Measurements from ENCODE around the gene CSNK2A1. TPM values are rescaled to one million over a fixed set of nuclear protein-coding genes. Genes with fewer than 3 reads are reported as not detected.

CSNK2A1 gene
- total and polyA plus RNA-seq, 2 donors from 2014 or later = 39.7 to 100 TPM

GRCh38 chr20:472137-472846, 71.3 kb downstream of the CSNK2A1 start:
- H3K27me3 ChIP-seq (ENCODE audit: control insufficient read depth, insufficient read depth, low read length) = no peaks in the 10 kb centered on the region
- H3K27ac ChIP-seq (ENCODE audit: low read depth in 2 of 2, low read length in 2 of 2) = no peak overlapping the region
- H3K9me3 ChIP-seq (ENCODE audit: control insufficient read depth in 2 of 3, insufficient read depth in 1 of 3, low read length in 3 of 3) = no peaks in the 10 kb centered on the region
- intact Hi-C loops (cut with DNase I) = no loop called here
- H3K36me3 ChIP-seq (ENCODE audit: control insufficient read depth in 2 of 3, insufficient read depth in 3 of 3, low read length in 3 of 3) = peaks cover 2 to 9% (median 2%) of the 10 kb centered on the region in 3 donors
- H3K9ac ChIP-seq (ENCODE audit: low read length in 3 of 3) = no peak overlapping the region
- H3K4me1 ChIP-seq (ENCODE audit: control insufficient read depth in 2 of 3, insufficient read depth in 2 of 3, low read depth in 1 of 3, low read length in 3 of 3) = no peaks in the 10 kb centered on the region
- no peak for DNase-seq
- no peak overlapping the region for H3K4me3 ChIP-seq (ENCODE audit: low read length in 3 of 3)
- FAIRE-seq = no peak
- TF ChIP-seq CTCF (IDR thresholded peaks at IDR 0.05; ENCODE audit: borderline replicate concordance, extremely low read depth, insufficient read depth) = no peak

GRCh38 chr20:469746-470490, 73.7 kb downstream of the CSNK2A1 start:
- Histone ChIP-seq H3K9ac (ENCODE audit: low read length in 3 of 3) (no peak overlapping the region), H3K27me3 (ENCODE audit: control insufficient read depth, insufficient read depth, low read length) (no peaks in the 10 kb centered on the region), H3K4me1 (ENCODE audit: control insufficient read depth in 2 of 3, insufficient read depth in 2 of 3, low read depth in 1 of 3, low read length in 3 of 3) (no peaks in the 10 kb centered on the region), H3K9me3 (ENCODE audit: control insufficient read depth in 2 of 3, insufficient read depth in 1 of 3, low read length in 3 of 3) (no peaks in the 10 kb centered on the region), H3K36me3 (ENCODE audit: control insufficient read depth in 2 of 3, insufficient read depth in 3 of 3, low read length in 3 of 3) (peaks cover 0 to 9% (median 2%) of the 10 kb centered on the region in 3 donors), H3K27ac (ENCODE audit: low read depth in 2 of 2, low read length in 2 of 2) (no peak overlapping the region), H3K4me3 (ENCODE audit: low read length in 3 of 3) (no peak overlapping the region)
- intact Hi-C loops (cut with DNase I) = no loop called here
- no peak for FAIRE-seq
- TF ChIP-seq CTCF (IDR thresholded peaks at IDR 0.05; ENCODE audit: borderline replicate concordance, extremely low read depth, insufficient read depth) = no peak
- DNase-seq = no peak

- H3K4me3 ChIP-seq (ENCODE audit: low read length in 3 of 3) = no peak overlapping the region
- no peak for FAIRE-seq
Measured at GRCh38 chr20:467755-468154, 75.8 kb downstream of the CSNK2A1 start.

More at GRCh38 chr20:467755-468154, 75.8 kb downstream of the CSNK2A1 start:
- H3K27me3 ChIP-seq (ENCODE audit: control insufficient read depth, insufficient read depth, low read length) = no peaks in the 10 kb centered on the region
- peaks cover 0 to 3% (median 2%) of the 10 kb centered on the region in 3 donors for H3K4me1 ChIP-seq (ENCODE audit: control insufficient read depth in 2 of 3, insufficient read depth in 2 of 3, low read depth in 1 of 3, low read length in 3 of 3)
- no peak for DNase-seq
- intact Hi-C loops (cut with DNase I) = no loop called here
- H3K27ac ChIP-seq (ENCODE audit: low read depth in 2 of 2, low read length in 2 of 2) = no peak overlapping the region
- no peaks in the 10 kb centered on the region for H3K36me3 ChIP-seq (ENCODE audit: control insufficient read depth in 2 of 3, insufficient read depth in 3 of 3, low read length in 3 of 3)
- H3K9me3 ChIP-seq (ENCODE audit: control insufficient read depth in 2 of 3, insufficient read depth in 1 of 3, low read length in 3 of 3) = no peaks in the 10 kb centered on the region
- no peak for TF ChIP-seq CTCF (IDR thresholded peaks at IDR 0.05; ENCODE audit: borderline replicate concordance, extremely low read depth, insufficient read depth)
- H3K9ac ChIP-seq (ENCODE audit: low read length in 3 of 3) = no peak overlapping the region

Data from kidney (tissue), 14 donors.